OCI-M1 (cell line): ENCODE data around the gene NOVA2.

Experiments used
- DNase-seq: peaks from one replicate; lab custom pipeline; 2025; lab: John Stamatoyannopoulos, UW

NOVA2 gene, protein sequence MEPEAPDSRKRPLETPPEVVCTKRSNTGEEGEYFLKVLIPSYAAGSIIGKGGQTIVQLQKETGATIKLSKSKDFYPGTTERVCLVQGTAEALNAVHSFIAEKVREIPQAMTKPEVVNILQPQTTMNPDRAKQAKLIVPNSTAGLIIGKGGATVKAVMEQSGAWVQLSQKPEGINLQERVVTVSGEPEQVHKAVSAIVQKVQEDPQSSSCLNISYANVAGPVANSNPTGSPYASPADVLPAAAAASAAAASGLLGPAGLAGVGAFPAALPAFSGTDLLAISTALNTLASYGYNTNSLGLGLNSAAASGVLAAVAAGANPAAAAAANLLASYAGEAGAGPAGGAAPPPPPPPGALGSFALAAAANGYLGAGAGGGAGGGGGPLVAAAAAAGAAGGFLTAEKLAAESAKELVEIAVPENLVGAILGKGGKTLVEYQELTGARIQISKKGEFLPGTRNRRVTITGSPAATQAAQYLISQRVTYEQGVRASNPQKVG

DNA sequence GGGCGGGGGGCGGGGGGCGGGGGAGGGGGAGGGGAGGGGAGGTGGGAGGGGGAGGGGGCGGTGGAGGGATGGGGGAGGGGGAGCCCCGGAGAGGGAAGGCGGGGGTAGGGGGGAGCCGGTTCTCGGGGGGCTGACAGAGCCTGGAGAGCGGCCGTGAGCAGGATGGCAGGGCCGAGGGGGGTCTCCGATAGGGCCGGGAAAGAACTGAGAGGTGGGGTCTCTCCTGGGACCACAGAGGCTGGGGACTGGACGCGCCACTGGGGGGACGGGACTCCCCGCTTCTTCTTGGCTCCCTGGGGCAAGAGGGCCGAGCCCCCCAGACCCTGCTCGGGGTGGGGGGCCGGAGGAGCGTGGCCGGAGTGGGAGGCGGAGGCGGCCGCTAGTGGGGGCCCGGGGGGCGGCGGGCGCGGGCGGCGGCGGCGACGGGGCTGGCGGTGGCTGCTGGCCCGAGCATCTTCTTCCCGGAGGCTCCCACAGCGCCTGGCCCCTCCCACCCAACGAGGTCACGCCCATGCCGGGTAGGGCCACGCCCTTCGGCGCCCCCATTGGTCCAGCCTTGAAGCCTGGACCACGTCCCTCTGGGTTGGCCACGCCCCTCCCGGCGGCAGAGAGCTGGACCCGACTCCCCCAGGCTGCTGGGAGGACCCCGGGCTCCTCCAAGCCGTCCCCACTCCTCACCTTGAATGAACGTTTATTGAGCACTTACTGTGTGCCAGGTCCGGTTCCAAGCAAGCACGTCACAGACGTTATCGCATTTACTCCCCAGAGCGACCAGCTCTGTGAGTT lies at the start of gene NOVA2:
Gene NOVA2 (minus strand): TSS at position 313 of the 786 bp plus-strand sequence. CDS start 514 bp downstream, outside the sequence.
- DNase-seq, result no peak

DNA sequence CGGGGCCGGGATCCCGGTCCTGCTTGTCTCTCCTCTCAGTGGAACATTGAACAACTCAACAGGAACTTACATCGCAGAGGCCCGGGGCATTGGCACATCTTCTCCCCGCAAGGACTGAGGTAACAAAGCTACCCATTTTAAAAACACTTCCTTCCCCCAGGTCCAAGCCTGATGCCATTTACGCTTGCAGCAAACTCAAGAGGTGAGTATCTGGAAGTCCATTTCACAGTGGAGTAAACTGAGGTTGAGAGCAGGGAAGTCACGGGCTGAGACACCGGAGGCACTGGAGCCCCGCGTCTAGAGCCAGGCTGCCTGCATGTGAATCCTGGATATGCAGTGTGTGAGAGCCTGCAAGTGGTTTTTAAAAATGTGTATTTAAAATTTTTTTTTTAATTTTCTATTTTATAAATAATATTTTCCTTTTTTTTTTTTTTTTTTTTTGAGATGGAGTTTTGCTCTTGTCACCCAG lies 49.7 kb upstream of the NOVA2 start:
- no peak for DNase-seq

DNA sequence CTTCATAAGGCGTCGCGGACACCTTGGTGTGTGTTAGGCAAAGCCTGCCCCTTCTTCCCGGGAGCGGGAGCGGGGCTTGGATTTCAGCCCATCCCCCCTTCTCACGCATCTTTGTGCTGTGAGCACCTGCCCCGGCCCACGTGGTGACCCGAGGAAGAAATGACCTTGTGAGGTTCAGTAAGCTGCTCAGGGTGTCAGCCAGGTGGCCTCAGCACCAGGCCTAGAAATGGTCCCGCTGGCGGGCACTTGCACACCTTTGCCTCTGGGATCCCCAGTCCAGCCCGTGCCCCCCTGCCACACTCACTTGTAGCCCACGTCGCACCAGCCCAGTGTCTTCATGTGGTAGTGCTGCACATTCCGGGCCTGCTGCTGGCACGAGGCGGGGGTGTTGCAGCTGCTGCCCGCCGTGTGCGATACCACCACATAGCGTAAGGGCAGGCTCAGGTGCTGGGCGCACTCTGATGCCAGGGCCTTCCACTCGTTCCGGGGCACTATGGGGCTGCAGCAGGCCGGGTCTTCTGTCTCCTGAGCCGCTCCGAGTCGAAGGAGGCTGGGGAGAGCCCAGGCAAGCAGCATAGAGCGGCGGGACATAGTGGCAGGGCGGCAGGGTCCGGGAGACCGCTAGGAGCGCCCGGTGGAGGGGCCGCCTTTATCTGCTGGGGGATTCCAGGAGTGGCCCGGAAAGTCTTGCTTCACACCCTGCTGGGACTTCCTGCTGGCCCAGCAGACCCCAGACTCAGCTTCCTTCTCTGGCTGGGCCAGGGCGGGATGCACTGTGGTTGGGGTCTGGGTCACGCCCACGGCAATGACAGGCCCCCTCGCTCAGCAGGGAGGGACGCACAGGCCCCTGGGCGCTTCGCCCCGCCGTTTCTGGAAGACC lies 49.0 kb upstream of the NOVA2 start, which contains the start of gene PGLYRP1:
Gene PGLYRP1 (minus strand): TSS at position 623 of the 880 bp plus-strand sequence. CDS start 32 bp downstream, at position 591.
- DNase-seq, result no peak

DNA sequence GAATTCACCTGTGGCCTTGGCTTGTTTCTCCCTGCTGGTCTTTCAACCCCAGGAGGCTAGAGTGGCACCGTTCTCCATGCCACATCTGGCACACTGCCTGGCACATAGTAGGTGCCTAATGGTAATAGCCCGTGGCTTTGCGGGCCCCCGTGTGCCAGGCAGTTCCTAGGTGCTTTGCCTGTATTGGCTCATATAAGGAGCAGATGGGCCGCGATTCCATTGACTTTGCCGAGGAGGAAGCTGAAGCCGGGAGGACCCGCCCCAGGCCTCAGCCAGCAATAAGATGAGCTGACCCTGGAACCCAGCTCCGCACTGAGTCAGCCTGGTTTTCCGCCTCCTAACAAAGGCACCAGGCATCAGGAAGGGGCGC lies 48.4 kb upstream of the NOVA2 start:
- no peak for DNase-seq

DNA sequence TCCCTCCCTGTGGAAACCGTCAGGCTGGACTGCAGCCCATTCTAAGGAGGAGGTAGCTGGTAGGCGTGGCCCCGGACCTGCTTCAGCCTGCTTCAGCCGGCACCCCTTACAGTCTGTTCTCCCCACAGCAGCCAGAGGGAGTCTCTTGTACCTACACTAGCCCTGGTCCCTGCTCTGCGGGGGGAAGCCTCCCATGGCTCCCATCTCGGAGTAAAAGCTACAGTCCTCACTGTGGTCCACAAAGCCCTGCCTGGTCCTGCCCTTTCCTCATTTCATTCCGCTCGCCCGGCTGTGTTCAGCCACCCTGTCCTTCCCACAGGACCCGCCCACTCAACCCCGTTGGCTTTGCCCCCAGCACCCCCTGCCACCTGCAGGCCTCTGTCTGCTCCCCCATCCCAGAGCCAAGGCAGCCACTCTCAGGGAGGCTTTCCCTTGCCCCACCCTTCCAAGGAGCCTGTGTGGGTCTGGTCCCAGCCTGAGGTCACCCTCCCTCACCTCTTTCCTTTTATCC lies 47.9 kb upstream of the NOVA2 start:
- DNase-seq, result no peak

DNA sequence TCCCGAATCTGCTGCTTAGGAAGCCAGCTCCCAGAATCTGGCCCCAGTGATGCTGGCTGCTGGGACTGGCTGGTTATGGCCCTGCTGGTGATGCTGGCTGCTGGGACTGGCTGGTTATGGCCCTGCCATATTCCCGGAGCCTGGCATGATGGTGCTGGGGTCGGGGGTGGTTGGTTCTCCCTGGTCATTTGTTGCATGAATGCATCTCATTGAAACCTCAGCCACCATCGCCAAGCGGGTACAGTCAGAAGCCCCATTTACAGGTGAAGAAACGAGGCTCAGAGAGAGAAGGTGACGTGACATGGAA lies 47.1 kb upstream of the NOVA2 start:
- DNase-seq, result no peak

DNA sequence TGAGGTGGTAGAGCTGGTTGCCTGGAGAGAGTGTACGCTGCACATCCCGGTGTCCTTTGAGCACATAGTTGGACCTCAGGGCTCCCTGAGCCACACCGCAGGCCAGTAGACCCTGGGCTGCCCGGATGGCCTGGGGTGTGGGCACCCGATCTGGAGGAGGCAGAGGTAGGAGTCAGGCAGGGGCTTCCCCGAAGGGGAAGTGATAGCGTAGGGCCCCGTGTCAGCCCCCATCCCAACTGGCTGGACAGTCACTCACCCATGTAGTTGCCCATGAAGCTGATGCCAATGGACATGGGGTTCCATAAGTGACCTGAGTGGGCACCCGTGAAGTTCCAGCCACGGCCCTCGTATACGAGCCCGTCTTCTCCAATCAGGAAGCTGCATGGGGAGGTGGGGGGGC lies 45.6 kb upstream of the NOVA2 start:
- no peak for DNase-seq

DNA sequence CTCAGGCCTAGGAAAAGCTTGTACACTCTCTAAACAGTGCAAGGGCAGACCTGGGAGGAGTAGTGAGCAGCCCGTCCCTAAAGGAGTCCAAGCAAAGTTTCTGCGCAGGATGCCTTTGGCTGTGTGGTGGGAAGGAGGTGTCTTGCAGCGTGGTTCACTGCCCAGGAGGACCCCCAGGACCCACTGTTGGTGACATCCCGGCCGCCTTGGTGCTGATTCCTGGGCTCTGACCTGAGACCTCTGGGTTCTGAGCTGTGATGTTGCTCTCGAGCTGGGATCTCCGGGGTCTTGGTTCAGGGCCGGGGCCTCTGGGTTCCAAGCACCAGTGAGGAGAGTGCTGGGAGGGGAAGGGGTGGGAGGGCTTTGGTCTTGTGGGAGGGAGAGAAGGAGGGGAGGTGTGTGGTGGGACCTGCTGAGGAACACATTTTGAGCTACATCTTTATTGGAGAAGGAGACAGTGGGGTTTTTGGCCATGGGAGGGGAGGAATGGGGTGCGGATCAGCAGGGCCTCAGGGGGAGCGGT lies 45.1 kb upstream of the NOVA2 start:
- no peak for DNase-seq

DNA sequence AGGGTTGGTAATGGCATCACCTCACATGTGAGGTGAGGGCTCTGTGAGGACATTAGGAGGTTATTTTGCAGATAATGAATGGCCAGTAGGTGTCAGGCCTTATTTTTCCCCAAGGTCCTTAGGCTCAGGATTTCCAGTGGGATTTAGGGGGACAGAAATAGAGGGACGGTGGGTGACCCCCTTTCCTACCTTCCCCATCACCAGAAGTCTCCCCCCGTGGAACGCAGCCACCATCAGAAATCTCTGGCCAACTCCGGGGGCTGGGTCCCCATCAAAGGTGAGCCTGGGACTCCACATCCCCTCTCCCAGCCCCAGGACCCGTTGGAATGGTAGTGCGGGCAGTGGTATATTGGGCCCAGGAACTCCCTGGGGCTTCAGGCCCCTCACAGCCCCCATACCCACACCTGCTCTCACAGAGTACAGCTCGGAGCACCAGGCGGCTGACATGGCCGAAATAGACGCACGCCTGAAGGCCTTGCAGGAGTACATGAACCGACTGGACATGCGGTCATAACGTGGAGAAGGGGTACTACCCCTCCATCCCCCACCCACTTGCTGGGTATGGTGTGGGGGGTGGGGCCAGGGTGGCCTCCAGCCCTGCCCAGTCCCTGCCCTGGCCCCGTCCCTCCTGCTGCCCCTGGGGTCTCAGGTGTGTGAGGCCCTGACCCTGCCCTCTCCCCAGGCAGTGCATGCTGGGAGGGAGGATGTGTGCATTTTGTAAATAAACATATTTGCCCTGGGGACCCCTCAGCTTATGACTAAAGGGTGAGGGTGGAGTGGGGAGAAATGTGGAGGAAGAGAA lies 44.4 kb upstream of the NOVA2 start:
- no peak for DNase-seq

DNA sequence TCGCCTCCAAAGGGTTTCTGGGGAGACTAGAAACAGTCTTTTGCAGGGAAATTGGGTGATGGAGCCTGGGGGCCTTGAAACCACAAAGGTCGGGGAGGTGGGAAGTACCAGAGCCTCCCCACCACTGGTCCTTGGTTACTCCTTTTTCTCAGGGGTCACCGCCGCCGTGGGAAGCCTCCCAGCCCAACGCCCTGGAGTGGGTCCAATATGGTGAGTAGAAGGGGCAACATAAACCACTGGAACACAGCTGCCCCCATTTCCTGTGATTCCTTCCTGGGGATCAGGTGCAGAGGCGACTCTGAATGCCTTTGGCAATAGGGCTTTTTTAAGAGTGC lies 43.4 kb upstream of the NOVA2 start:
- no peak for DNase-seq

DNA sequence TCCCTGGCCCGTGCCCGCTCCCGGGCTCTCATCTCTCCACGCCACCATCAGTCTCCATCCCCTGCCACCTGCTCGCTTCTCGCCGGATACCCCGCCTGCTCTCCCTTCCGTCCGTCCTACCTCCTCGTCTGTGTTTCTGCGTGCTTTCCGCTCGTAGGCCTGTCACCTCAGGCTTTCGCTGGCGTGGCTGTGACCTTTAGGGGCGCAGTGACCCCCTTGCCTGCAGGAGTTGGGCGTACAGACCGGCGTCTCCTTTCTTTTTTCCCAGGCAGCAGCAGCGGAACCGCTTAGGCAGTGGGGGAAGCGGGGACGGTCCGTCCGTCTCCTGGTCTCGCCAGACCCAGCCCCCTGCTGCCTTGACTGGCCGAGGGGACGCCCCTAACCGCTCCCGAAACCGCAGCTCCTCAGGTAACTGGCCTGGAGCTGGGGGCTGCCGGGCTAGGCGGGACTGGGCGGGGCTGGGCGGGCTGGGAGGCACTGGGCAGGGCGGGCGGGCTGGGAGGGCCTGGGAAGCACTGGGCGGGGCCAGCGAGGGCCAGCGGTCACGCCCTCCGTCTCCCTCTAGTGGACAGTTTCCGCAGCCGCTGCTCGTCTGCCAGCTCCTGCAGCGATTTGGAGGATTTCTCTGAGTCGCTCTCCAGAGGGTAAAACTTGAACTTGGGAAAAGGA lies 42.9 kb upstream of the NOVA2 start:
- DNase-seq, result peak; percentile 88

DNA sequence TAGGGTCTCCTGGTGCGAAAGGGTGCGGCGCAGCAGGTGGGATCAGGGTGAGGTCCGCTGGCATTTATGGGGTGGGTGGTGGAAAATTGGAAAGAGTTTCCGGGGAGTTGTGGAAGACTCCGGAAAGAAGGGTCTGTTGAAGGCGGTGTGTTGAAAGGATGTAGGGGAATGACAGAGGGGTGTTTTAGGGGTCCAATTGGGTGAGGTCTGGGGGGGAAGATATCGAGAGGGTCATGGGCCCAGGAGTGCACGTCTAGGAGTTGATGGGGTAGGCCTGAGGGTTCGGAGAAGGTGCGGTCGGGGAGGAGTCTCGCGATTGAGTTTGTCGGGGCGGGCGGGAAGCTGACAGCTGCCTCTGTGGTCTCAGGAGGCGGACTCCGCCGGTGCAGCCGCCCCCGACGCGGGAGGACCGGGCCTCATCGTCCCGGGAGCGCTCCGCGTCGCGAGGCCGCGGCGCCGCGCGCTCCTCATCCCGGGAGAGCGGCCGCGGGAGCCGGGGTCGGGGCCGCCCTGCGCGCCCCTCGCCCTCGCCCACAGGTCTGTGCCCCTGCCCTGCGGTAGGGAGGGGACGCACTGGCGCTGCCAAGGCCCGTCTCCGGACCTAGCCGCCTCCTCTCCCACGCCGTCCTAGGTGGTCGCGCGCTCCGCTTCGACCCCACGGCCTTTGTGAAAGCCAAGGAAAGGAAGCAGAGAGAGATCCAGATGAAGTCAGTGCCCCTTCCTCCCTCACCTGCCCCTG lies 42.2 kb upstream of the NOVA2 start:
- DNase-seq, result no peak

DNA sequence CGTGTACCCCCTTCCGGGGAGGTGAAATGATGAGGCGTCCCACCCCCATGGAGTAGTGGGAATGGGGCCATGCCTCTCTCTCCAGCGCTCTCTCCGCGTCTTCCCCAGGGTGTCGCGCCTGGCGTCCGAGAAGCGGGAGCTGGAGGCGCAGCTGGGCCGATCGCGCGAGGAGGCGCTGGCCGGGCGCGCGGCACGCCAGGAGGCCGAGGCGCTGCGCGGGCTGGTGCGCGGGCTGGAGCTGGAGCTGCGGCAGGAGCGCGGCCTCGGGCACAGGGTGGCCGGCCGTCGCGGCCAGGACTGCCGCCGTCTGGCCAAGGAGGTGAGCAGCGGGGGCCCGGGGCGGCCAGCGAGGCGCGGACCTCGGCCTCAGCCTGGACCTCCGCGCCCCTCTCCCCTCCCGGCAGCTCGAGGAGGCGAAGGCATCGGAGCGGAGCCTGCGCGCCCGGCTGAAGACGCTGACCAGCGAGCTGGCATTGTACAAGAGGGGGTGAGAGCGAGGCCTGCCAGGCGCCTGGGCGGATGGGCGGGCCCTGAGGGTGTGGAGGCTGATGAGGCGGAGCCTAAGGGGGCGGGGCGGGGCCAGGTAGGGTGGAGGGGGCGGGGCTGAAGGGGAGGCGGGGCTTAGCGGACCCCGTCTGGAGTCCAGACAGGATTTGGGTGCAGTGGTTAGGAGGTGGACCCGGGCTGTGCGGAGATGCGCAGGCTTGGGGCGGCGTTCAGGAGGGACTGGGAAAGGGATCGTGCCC lies 41.4 kb upstream of the NOVA2 start:
- DNase-seq, result no peak

DNA sequence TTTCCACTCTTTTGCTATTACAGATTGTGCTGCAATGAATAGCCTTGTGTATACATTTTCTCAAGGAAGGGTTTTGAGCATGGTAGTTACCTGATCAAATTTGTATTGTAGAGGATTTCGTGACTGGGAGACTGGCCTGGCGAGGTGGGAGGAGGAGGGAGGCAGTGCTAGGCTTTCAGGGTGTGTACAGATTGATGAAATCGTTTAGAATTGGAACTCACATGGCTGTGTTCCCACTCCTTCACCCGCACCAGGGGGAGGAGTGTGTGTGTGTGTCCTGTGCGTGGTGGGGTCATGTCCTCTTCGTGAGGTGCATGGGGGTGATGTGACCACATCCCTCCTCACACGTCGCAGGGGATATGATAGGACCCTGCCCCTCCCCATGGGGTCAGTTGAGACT lies 40.9 kb upstream of the NOVA2 start:
- DNase-seq, result no peak

DNA sequence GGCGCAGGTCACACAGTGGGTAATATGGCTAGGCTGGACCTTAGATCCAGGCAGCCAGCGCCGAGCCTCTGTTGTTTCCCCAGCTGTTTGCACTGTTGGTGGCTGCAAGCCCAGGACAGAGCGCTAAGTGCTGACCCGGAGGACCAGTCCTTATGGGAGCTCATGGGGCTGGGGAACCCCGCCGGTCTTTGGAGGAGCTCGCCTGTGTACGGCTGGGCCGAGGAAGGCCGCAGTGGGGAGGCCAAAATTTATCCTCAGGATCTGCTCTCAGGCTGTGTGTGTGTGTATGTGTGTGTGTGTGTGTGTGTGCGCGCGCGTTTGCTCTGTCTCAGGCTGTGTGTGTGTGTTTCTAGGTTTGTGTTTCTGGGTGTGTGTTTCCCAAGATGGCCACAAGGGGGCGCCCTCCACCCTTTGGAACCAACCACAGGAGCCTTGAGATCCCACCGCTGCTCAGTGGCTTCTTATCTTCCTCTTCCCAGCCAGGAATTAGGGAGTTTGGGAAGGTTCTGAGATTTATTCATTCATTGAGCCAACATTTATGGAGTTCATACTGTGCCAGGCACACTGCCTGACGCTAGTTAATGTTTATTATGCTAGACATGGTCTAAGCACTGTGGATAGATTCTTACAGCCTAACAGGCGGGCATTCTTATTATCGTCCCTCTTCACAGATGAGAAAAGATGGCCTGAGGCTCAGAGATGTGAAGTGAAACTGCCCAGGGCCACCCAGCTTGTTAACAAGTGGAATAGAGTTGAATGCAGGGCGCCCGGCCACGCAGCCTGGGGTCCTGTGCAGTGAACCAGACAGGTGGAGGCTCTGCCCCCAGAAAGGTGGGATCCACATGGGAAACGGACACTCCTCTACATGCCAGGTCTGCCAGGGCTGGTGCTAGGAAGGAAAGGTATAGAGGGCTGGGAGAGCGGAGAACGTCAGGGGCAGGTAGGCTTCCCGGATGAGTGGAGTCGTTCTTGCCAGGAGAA lies 36.2 kb upstream of the NOVA2 start:
- peak; percentile 77 for DNase-seq

DNA sequence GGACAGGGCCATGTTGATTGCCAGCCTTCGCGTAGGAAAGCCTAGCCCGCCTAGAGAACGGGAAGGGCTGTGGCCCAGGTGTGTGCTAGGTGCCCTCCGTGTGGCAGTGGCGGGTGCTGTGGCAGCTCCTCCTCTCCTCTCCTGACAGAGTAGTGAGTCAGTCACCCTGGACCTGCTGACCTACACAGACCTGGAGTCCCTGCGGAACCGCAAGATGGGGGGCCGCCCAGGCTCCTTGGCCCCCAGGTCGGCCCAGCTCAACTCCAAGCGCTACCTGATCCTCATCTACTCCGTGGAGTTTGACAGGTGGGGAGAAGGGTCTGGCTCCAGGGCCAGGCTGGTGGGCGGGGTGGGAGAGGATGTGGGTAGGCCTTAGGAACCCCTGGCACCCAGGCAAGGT lies 32.7 kb upstream of the NOVA2 start:
- no peak for DNase-seq

DNA sequence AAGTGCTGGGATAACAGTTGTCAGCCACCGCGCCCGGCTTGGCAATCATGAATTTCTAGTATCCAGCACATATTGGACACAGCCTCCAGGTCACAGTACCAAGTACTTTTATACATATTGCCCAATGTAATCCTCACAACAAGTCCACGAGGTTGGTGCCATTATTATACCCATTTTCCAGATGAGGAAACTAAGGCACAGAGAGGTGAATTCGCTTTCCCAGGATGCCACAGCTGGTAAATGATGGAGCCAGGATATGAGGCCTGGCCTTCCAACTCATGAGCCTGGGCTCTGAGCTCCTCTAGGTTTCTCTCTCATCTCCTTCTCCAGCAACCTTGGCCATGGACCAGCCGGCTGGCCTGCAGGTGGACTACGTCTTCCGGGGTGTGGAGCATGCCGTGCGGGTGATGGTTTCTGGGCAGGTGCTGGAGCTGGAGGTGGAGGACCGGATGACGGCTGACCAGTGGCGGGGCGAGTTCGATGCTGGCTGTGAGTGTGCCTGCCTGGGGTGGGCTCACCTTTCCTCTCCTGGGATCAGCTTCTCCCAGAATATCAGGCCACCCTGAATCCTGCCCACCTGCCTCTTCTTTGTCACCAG lies 29.1 kb upstream of the NOVA2 start:
- no peak for DNase-seq
